ENCODE results near the gene GCN1. TPM values are rescaled to one million over a fixed set of nuclear protein-coding genes. Genes with fewer than 3 reads are reported as not detected.

GCN1 gene
- total and polyA plus RNA-seq, 10 of the 15 experiments (the other 5 are each of a cell fraction or from before 2014, with no cell fraction given), result 10.8 to 150 (median 58.3) TPM

DNA sequence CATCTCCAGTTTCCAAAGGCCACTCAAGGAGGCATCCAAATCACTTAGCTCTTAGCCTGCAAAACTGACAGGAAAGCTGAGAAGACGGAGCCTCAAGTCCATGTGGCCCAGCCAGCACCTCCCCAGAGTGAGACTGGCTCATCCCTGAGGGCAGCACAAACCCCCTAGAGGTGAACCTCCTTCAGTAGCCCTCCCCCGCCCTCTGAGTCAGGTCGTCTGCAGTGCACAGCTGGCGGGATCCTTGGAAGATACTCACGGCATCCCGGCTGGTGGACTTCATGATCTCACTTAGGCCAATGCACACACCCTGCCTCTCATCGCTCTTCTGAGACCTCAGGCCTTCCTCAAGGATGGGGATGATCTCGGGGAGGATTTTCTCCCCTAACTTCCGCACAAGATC, 53.9 kb downstream of the GCN1 start:
- no peak overlapping the region for H3K27ac ChIP-seq (ENCODE audit: control insufficient read depth, insufficient read depth)
- H3K79me2 ChIP-seq (ENCODE audit: control insufficient read depth, insufficient read depth, low read length), result no peaks in the 10 kb centered on the region
- ATAC-seq, result no peak
- no peak for FAIRE-seq
- POLR2A ChIA-PET, result no interaction called here
- H2AFZ ChIP-seq (ENCODE audit: control insufficient read depth, low read depth, low read length), result no peak overlapping the region
- RAD21 ChIA-PET (ENCODE audit: unreplicated experiment), result no interaction called here
- H3K9ac ChIP-seq (ENCODE audit: control insufficient read depth, insufficient read depth, low read length), result no peak overlapping the region
- TF ChIP-seq FOXK2 (IDR thresholded peaks at IDR 0.05), result no peak
- TF ChIP-seq IKZF2 (IDR thresholded peaks at IDR 0.05), result no peak
- TF ChIP-seq TCF12 (IDR thresholded peaks at IDR 0.05; ENCODE audit: low read depth, low read length), result no peak
- no peak for TF ChIP-seq NBN (IDR thresholded peaks at IDR 0.05)
- no peak for TF ChIP-seq MTA2 (IDR thresholded peaks at IDR 0.05; ENCODE audit: low read depth)
- TF ChIP-seq FOS (IDR thresholded peaks at IDR 0.05; ENCODE audit: borderline replicate concordance, extremely low read depth, insufficient read length), result no peak
- TF ChIP-seq NFYA (IDR thresholded peaks at IDR 0.05; ENCODE audit: borderline replicate concordance, low read depth, low read length), result no peak
- no peak for TF ChIP-seq STAT1 (conservative IDR thresholded peaks at IDR 0.05)
- TF ChIP-seq ATF7 (IDR thresholded peaks at IDR 0.05; ENCODE audit: low read depth), result no peak
- TF ChIP-seq BCL11A (IDR thresholded peaks at IDR 0.05; ENCODE audit: low read depth, low read length), result no peak
- TF ChIP-seq MXI1 (IDR thresholded peaks at IDR 0.05; ENCODE audit: low read depth, low read length), result no peak
- TF ChIP-seq PAX5 (IDR thresholded peaks at IDR 0.05; ENCODE audit: borderline replicate concordance, low read depth, low read length), result no peak
- TF ChIP-seq ZSCAN29 (IDR thresholded peaks at IDR 0.05), result no peak
- TF ChIP-seq ZBED1 (IDR thresholded peaks at IDR 0.05; ENCODE audit: borderline replicate concordance), result no peak
- TF ChIP-seq NR2C2 (IDR thresholded peaks at IDR 0.05; ENCODE audit: borderline replicate concordance, control insufficient read depth, insufficient read length, low read depth), result no peak
- TF ChIP-seq CHD1 (IDR thresholded peaks at IDR 0.05; ENCODE audit: low read depth, low read length), result no peak
- TF ChIP-seq ZBTB33 (IDR thresholded peaks at IDR 0.05), result no peak
- SMC1A ChIA-PET (ENCODE audit: uncharacterized antibody, unreplicated experiment), result no interaction called here
- no peaks in the 10 kb centered on the region for H3K4me1 ChIP-seq (ENCODE audit: control insufficient read depth, insufficient read depth, low read length)
- H3K9me3 ChIP-seq (replicated peaks; ENCODE audit: control insufficient read depth, insufficient read depth, low read length), result no peaks in the 10 kb centered on the region
- CTCF ChIA-PET, result no interaction called here
- no peaks in the 10 kb centered on the region for H3K27me3 ChIP-seq (replicated peaks in 1 of 2; ENCODE audit: control insufficient read depth in 2 of 2, insufficient read depth in 2 of 2, low read length in 1 of 2)
- in situ Hi-C loops (cut with MboI) (no loop called here), intact Hi-C loops (cut with micrococcal nuclease; ENCODE audit: unreplicated experiment) (no loop called here)
- no peak for DNase-seq (ENCODE audit: low read depth, low spot score)
- no peak overlapping the region for H3K4me3 ChIP-seq
- BruUV-seq (replicated peaks), result no TSS peak
- WGBS (ENCODE audit: insufficient coverage, insufficient replicate concordance, low lambda C conversion rate, missing lambda C conversion rate), result 91% methylated on average over 9 of the region's 9 CpGs
- H3K36me3 ChIP-seq (ENCODE audit: control insufficient read depth in 2 of 2, insufficient read depth in 2 of 2, low read length in 1 of 2), result peaks cover 52 to 57% of the 10 kb centered on the region in 2 experiments
- no peaks in the 10 kb centered on the region for H4K20me1 ChIP-seq (ENCODE audit: control insufficient read depth, insufficient read depth)
- H3K4me2 ChIP-seq (ENCODE audit: control insufficient read depth, insufficient read depth), result no peak overlapping the region
